ENCODE results near the gene SNRPN. TPM values are rescaled to one million over a fixed set of nuclear protein-coding genes. Genes with fewer than 3 reads are reported as not detected.
"Not testable (repeated sequence)": the region's sequence is repeated elsewhere in the genome, so short reads cannot be mapped to it uniquely, and the experiment has no call there.

The SNRPN gene
- total RNA-seq, 1 experiment from 2014 or later: 900 TPM

GRCh38 chr15:24924621-24925020, 30.2 kb upstream of the SNRPN start:
- no peak overlapping the region for H2AFZ ChIP-seq (ENCODE audit: low read length)
- H3K4me1 ChIP-seq (ENCODE audit: insufficient read depth, low read length): peaks cover 2% of the 10 kb centered on the region; the same call in 1 of the 2 replicates
- H3K4ac ChIP-seq (ENCODE audit: low read depth, low read length): no peak overlapping the region
- peaks cover 32% of the 10 kb centered on the region for H3K9me3 ChIP-seq (ENCODE audit: control insufficient read depth, low read depth, low read length)
- Mint-ChIP-seq H3K27ac (peak overlapping the region in 1 of 3 experiments; percentile 18; a peak in 1 of 7 replicates), H3K36me3 (ENCODE audit: insufficient read depth in 1 of 3, low read depth in 3 of 3) (peaks cover 1 to 18% (median 14%) of the 10 kb centered on the region in 3 experiments; a peak in 4 of 7 replicates), H3K9me3 (peaks cover 63 to 89% of the 10 kb centered on the region in 2 experiments), H3K27me3 (ENCODE audit: low read depth) (no peaks in the 10 kb centered on the region), H3K4me3 (no peak overlapping the region), H3K4me1 (peaks cover 27 to 28% of the 10 kb centered on the region in 2 experiments)
- H4K91ac ChIP-seq (ENCODE audit: insufficient read length, low read depth, low read length): no peak overlapping the region
- H3K27ac ChIP-seq (ENCODE audit: insufficient read length, low read depth, low read length): no peak overlapping the region
- peaks cover 2% of the 10 kb centered on the region for H3K23me2 ChIP-seq (ENCODE audit: insufficient read length, low read depth, low read length, poor library complexity, severe bottlenecking)
- H2AK5ac ChIP-seq (ENCODE audit: insufficient read length, low read length): no peak overlapping the region
- no peak overlapping the region for H3T11ph ChIP-seq (ENCODE audit: low read length)
- no peak overlapping the region for H2BK20ac ChIP-seq (ENCODE audit: low read depth, low read length, poor library complexity, severe bottlenecking)
- H2BK12ac ChIP-seq (ENCODE audit: insufficient read length, low read depth, low read length): no peak overlapping the region
- no peaks in the 10 kb centered on the region for H3K79me2 ChIP-seq (ENCODE audit: insufficient read depth, low read length)
- H3K18ac ChIP-seq (ENCODE audit: insufficient read length, low read depth, low read length): no peak overlapping the region
- TF ChIP-seq, protein P1, sequence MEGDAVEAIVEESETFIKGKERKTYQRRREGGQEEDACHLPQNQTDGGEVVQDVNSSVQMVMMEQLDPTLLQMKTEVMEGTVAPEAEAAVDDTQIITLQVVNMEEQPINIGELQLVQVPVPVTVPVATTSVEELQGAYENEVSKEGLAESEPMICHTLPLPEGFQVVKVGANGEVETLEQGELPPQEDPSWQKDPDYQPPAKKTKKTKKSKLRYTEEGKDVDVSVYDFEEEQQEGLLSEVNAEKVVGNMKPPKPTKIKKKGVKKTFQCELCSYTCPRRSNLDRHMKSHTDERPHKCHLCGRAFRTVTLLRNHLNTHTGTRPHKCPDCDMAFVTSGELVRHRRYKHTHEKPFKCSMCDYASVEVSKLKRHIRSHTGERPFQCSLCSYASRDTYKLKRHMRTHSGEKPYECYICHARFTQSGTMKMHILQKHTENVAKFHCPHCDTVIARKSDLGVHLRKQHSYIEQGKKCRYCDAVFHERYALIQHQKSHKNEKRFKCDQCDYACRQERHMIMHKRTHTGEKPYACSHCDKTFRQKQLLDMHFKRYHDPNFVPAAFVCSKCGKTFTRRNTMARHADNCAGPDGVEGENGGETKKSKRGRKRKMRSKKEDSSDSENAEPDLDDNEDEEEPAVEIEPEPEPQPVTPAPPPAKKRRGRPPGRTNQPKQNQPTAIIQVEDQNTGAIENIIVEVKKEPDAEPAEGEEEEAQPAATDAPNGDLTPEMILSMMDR (conservative IDR thresholded peaks at IDR 0.05): no peak
- H4K8ac ChIP-seq (replicated peaks; ENCODE audit: insufficient read length, low read depth, low read length): no peak overlapping the region
- DNase-seq: no peak
- H3K27me3 ChIP-seq (ENCODE audit: insufficient read depth, low read length): no peaks in the 10 kb centered on the region
- no peak overlapping the region for H2BK120ac ChIP-seq (ENCODE audit: low read depth, low read length, poor library complexity, severe bottlenecking)
- no peak overlapping the region for H3K14ac ChIP-seq (ENCODE audit: insufficient read depth, low read length)
- H3K9ac ChIP-seq (ENCODE audit: extremely low read depth, insufficient read length, low read length): no peak overlapping the region
- H3K79me1 ChIP-seq (ENCODE audit: insufficient read depth, low read depth, low read length, poor library complexity, severe bottlenecking): no peaks in the 10 kb centered on the region
- H3K23ac ChIP-seq (ENCODE audit: insufficient read length, low read depth, low read length): no peak overlapping the region
- H4K5ac ChIP-seq (ENCODE audit: insufficient read length, low read depth, low read length): no peak overlapping the region
- H3K56ac ChIP-seq (ENCODE audit: insufficient read length, low read depth, low read length): no peak overlapping the region
- no peak overlapping the region for H2BK15ac ChIP-seq (ENCODE audit: low read depth, low read length)
- H3K4me2 ChIP-seq (ENCODE audit: insufficient read depth, insufficient read length, low read length): no peak overlapping the region
- no peaks in the 10 kb centered on the region for H4K20me1 ChIP-seq (ENCODE audit: control insufficient read depth, insufficient read depth, insufficient read length)
- no CpG with 5 or more reads among the region's 2 CpGs for WGBS (ENCODE audit: extremely low coverage, insufficient read length, low lambda C conversion rate)
- H2BK5ac ChIP-seq (ENCODE audit: insufficient read length, low read length): no peak overlapping the region

DNA sequence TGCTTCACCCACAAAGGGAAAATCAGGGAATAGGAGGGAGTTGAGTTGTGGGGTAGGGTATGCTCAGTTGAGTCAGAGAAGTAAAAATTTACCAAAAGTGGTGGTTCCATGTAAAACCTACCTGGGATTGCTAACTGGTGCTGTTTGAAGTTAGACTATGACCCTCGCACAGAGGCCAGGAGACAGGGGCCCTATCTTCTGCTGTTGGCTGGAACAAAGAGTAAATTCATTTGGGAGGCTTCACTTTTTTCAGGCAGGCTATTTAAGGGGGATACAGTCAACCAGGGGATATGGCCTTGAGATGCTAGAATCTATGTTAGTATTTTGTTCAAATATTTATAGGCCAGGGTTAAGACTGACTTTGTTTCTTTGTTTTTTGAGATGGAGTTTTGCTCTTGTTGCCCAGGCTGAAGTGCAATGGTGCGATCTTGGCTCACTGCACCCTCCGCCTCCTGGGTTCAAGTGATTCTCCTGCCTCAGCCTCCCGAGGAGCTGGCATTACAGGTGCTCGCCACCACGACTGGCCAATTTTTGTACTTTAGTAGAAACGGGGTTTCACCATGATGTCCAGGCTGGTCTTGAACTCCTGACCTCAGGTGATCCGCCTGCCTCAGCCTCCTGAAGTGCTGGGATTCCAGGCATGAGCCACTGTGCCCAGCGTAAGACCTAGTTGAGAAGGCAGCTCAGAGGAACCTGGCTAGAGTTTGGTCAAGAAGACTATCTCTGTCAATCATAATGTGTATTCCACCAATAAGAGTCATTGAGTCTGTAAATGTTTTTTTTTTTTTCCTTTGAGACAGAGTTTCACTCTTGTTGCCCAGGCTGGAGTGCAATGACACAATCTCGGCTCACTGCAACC, 22.7 kb upstream of the SNRPN start:
- WGBS (ENCODE audit: extremely low coverage, insufficient read length, low lambda C conversion rate): no CpG with 5 or more reads among the region's 10 CpGs
- H3K27me3 Mint-ChIP-seq (ENCODE audit: low read depth); H2AFZ ChIP-seq (ENCODE audit: low read length); H4K5ac ChIP-seq (ENCODE audit: insufficient read length, low read depth, low read length); H3T11ph ChIP-seq (ENCODE audit: low read length); H2BK15ac ChIP-seq (ENCODE audit: low read depth, low read length); H2BK120ac ChIP-seq (ENCODE audit: low read depth, low read length, poor library complexity, severe bottlenecking); H3K79me2 ChIP-seq (ENCODE audit: insufficient read depth, low read length); H3K4me3 Mint-ChIP-seq; DNase-seq; H3K4me2 ChIP-seq (ENCODE audit: insufficient read depth, insufficient read length, low read length); H2BK20ac ChIP-seq (ENCODE audit: low read depth, low read length, poor library complexity, severe bottlenecking); H3K27me3 ChIP-seq (ENCODE audit: insufficient read depth, low read length); H3K4me1 Mint-ChIP-seq; H3K23me2 ChIP-seq (ENCODE audit: insufficient read length, low read depth, low read length, poor library complexity, severe bottlenecking); H4K91ac ChIP-seq (ENCODE audit: insufficient read length, low read depth, low read length); H3K23ac ChIP-seq (ENCODE audit: insufficient read length, low read depth, low read length); H2AK5ac ChIP-seq (ENCODE audit: insufficient read length, low read length); H3K27ac ChIP-seq (ENCODE audit: insufficient read length, low read depth, low read length); H4K8ac ChIP-seq (replicated peaks; ENCODE audit: insufficient read length, low read depth, low read length); H3K79me1 ChIP-seq (ENCODE audit: insufficient read depth, low read depth, low read length, poor library complexity, severe bottlenecking); H3K27ac Mint-ChIP-seq; H3K14ac ChIP-seq (ENCODE audit: insufficient read depth, low read length); H3K4me1 ChIP-seq (ENCODE audit: insufficient read depth, low read length); H2BK12ac ChIP-seq (ENCODE audit: insufficient read length, low read depth, low read length); H2BK5ac ChIP-seq (ENCODE audit: insufficient read length, low read length); H3K9ac ChIP-seq (ENCODE audit: extremely low read depth, insufficient read length, low read length); H3K18ac ChIP-seq (ENCODE audit: insufficient read length, low read depth, low read length); H3K4ac ChIP-seq (ENCODE audit: low read depth, low read length); H3K56ac ChIP-seq (ENCODE audit: insufficient read length, low read depth, low read length); H4K20me1 ChIP-seq (ENCODE audit: control insufficient read depth, insufficient read depth, insufficient read length): not testable (repeated sequence)
- H3K9me3 ChIP-seq (ENCODE audit: control insufficient read depth, low read depth, low read length): peaks cover 22% of the 10 kb centered on the region
- peaks cover 6 to 31% (median 30%) of the 10 kb centered on the region in 3 experiments for H3K36me3 Mint-ChIP-seq (ENCODE audit: insufficient read depth in 1 of 3, low read depth in 3 of 3)
- H3K9me3 Mint-ChIP-seq: peaks cover 56 to 78% of the 10 kb centered on the region in 2 experiments

All from H9 (cell line).